ENCODE results near the gene HYOU1. TPM values are rescaled to one million over a fixed set of nuclear protein-coding genes. Genes with fewer than 3 reads are reported as not detected.

Gene HYOU1
- polyA plus RNA-seq, 12 donors: 35.2 to 51.0 (median 45.0) TPM; not detected in 1

Other genes starting within 250 kb of the HYOU1 start
- under 1 TPM in 3 of 12 donors, not detected in 9; 0.06 to 0.13 (median 0.10) TPM for gene CXCR5, start 173.3 kb downstream of the HYOU1 start, polyA plus RNA-seq (ENCODE audit: insufficient read length in 12 of 12)
- gene BCL9L, start 131.3 kb downstream of the HYOU1 start, polyA plus RNA-seq (ENCODE audit: insufficient read length in 12 of 12): 100 to 1,000 TPM in 2 of 12 donors, 10 to 100 TPM in 9, not detected in 1; 50.0 to 169 (median 60.6) TPM
- 1 to 10 TPM in 7 of 12 donors, under 1 TPM in 3, not detected in 2; 0.81 to 7.4 (median 1.1) TPM for gene UPK2, start 100.9 kb downstream of the HYOU1 start, polyA plus RNA-seq (ENCODE audit: insufficient read length in 12 of 12)
- under 1 TPM in 1 of 12 donors, not detected in 11; 0.48 TPM for gene FOXR1, start 85.4 kb downstream of the HYOU1 start, polyA plus RNA-seq (ENCODE audit: insufficient read length in 12 of 12)
- 10 to 100 TPM in 8 of 12 donors, 1 to 10 TPM in 3, not detected in 1; 8.2 to 45.2 (median 17.7) TPM for gene CENATAC, start 59.1 kb downstream of the HYOU1 start, polyA plus RNA-seq (ENCODE audit: insufficient read length in 12 of 12)
- 1,000 to 10,000 TPM in 11 of 12 donors, not detected in 1; 1,508 to 2,787 (median 1,692) TPM for gene RPS25, start 38.9 kb downstream of the HYOU1 start, polyA plus RNA-seq (ENCODE audit: insufficient read length in 12 of 12)
- 10 to 100 TPM in 11 of 12 donors, not detected in 1; 29.6 to 57.1 (median 44.7) TPM for gene TRAPPC4, start 38.4 kb downstream of the HYOU1 start, polyA plus RNA-seq (ENCODE audit: insufficient read length in 12 of 12)
- gene SLC37A4, start 26.3 kb downstream of the HYOU1 start, polyA plus RNA-seq (ENCODE audit: insufficient read length in 12 of 12): 10 to 100 TPM in 7 of 12 donors, 1 to 10 TPM in 4, not detected in 1; 9.3 to 30.8 (median 10.5) TPM
- 10 to 100 TPM in 11 of 12 donors, not detected in 1; 23.7 to 46.6 (median 31.5) TPM for gene VPS11, start 10.6 kb upstream of the HYOU1 start, polyA plus RNA-seq (ENCODE audit: insufficient read length in 12 of 12)
- 10 to 100 TPM in 10 of 12 donors, not detected in 2; 18.2 to 30.4 (median 22.2) TPM for gene HMBS, start 27.7 kb upstream of the HYOU1 start, polyA plus RNA-seq (ENCODE audit: insufficient read length in 12 of 12)
- gene DPAGT1, start 44.6 kb upstream of the HYOU1 start, polyA plus RNA-seq (ENCODE audit: insufficient read length in 12 of 12): 10 to 100 TPM in 11 of 12 donors, not detected in 1; 22.4 to 65.5 (median 32.2) TPM
- gene C2CD2L, start 50.1 kb upstream of the HYOU1 start, polyA plus RNA-seq (ENCODE audit: insufficient read length in 12 of 12): 10 to 100 TPM in 2 of 12 donors, 1 to 10 TPM in 9, not detected in 1; 5.5 to 25.2 (median 7.3) TPM
- gene HINFP, start 64.4 kb upstream of the HYOU1 start, polyA plus RNA-seq (ENCODE audit: insufficient read length in 12 of 12): 10 to 100 TPM in 11 of 12 donors, not detected in 1; 14.1 to 28.4 (median 18.9) TPM
- gene ABCG4, start 91.8 kb upstream of the HYOU1 start, polyA plus RNA-seq (ENCODE audit: insufficient read length in 12 of 12): under 1 TPM in 10 of 12 donors, not detected in 2; 0.16 to 0.52 (median 0.29) TPM
- gene NLRX1, start 111.5 kb upstream of the HYOU1 start, polyA plus RNA-seq (ENCODE audit: insufficient read length in 12 of 12): 10 to 100 TPM in 9 of 12 donors, 1 to 10 TPM in 2, not detected in 1; 9.1 to 18.3 (median 11.6) TPM
- 10 to 100 TPM in 1 of 12 donors, under 1 TPM in 7, not detected in 4; 0.05 to 19.9 (median 0.22) TPM for gene NHERF4, start 128.3 kb upstream of the HYOU1 start, polyA plus RNA-seq (ENCODE audit: insufficient read length in 12 of 12)
- 10 to 100 TPM in 11 of 12 donors, not detected in 1; 11.1 to 16.4 (median 13.5) TPM for gene CBL, start 149.1 kb upstream of the HYOU1 start, polyA plus RNA-seq (ENCODE audit: insufficient read length in 12 of 12)